GM19025 (cell line): ENCODE data around the gene BCO2.
"Not testable (repeated sequence)": the region's sequence is repeated elsewhere in the genome, so short reads cannot be mapped to it uniquely, and the experiment has no call there.

Experiments
- ATAC-seq: cut with Tn5 transposase; IDR thresholded peaks from one replicate; pipeline ENCODE4 v1.9.1; 2021; ENCODE audit warnings: mild to moderate bottlenecking, low read depth, moderate library complexity; ENCODE audit not compliant: unreplicated experiment

The BCO2 gene, protein sequence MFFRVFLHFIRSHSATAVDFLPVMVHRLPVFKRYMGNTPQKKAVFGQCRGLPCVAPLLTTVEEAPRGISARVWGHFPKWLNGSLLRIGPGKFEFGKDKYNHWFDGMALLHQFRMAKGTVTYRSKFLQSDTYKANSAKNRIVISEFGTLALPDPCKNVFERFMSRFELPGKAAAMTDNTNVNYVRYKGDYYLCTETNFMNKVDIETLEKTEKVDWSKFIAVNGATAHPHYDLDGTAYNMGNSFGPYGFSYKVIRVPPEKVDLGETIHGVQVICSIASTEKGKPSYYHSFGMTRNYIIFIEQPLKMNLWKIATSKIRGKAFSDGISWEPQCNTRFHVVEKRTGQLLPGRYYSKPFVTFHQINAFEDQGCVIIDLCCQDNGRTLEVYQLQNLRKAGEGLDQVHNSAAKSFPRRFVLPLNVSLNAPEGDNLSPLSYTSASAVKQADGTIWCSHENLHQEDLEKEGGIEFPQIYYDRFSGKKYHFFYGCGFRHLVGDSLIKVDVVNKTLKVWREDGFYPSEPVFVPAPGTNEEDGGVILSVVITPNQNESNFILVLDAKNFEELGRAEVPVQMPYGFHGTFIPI

DNA sequence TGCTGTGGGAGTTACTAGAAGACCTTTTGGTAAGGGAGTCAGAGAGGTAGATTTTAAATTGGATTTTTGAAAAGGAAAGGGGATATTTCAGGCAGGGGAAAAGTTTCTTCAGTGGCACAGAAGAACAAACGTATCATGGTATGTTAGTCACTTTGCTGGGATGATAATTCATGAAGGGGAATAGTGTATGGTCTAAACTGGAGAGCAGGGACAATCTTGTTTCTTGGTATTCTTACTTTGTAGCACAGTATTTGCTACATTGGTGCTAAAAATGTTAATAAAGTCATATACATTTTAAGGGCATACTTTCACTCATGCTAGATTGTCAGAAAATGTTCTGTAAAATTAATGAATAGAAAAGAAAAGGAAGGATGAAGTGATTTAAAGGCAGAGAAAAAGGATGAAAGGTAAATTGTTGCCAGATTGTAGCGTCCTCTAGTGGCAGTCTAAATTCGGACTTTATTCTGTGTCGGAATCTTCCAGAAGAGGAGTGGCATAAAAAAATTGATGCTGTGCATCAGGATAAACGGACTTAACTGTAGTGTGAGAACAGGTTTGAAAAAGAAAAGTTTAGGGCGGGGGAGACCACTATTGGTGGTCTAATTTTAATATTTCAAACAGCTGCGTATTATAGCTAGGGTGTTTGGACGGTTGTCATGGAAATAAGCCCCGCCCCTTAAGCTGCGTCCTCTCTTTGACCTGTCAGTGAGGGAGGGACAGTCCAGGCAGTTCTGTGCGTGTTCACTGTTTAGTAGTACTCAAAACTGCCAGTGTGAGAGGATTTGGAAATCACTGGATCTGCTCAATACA, at the start of gene BCO2:
TSS of gene BCO2 (plus strand) at position 724 of the 810 bp plus-strand sequence. CDS start 90 bp downstream, outside the sequence.
- no peak for ATAC-seq

DNA sequence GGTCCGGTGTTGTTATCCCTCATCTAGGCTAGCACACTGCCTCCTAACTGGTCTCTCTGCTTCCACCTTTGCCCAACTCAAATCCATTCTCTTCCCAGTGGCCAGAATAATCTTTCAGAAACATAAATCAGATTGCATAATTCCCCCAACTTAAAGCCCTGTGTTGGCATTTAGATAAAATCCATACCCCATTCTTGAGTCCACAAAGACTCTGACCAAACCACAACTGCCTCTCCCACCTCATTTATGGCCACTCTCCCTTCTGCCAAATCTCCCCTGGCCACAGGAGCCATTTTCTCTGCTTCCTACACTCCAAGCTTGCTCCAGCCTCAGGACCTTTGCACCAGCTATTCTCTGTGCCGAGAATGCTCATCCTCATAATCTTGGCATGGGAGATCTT, 48.3 kb upstream of the BCO2 start:
- ATAC-seq, result no peak

DNA sequence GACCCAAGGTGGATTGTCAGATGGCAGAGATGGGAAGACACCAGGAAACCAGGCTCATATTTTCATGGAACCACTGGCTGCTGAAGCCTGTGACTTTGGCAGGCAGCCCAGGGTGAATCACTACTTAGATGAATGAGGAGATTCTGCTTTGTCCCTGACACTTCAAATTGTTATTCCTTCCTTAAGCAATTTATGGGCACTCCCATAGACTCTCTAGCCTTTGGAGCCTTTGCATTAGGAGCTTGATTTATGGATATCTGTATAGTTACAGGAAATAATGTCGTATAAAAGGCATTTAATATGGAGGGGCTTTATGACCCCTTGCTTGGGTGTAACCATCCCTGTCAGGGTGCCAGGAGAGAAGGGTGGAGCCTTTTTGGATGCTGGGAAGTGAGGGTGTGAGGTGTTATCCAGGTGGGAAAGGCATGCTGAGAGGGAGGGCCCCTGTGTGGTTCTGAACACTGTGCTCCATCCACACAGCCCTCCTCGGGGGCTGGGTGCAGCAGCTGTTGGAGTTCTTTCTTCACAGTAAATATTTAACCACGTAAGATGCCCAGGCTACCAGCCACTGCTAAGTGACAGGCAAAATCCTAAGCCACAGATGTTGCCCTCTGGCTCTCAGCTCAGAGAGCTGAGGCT, 46.7 kb upstream of the BCO2 start:
- no peak for ATAC-seq

DNA sequence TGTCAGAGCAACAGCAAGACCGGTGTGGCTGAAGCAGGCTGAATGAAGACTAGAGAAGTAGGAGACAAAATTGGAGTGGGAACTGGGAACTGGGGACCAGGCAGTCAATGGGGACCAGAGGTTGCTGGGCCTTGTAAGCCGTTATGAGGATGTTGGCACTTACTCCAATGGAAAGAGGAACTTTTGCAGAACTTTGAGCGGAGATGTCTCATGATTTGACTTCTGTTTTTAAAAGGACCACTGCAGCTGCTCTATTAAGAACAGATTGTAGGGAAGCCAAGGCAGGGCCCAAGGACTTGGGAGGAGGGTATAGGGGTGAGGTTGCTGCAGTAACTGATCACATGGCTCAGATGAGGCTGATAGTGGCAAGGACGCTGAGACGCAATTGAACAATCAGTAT, 45.7 kb upstream of the BCO2 start:
- no peak for ATAC-seq

DNA sequence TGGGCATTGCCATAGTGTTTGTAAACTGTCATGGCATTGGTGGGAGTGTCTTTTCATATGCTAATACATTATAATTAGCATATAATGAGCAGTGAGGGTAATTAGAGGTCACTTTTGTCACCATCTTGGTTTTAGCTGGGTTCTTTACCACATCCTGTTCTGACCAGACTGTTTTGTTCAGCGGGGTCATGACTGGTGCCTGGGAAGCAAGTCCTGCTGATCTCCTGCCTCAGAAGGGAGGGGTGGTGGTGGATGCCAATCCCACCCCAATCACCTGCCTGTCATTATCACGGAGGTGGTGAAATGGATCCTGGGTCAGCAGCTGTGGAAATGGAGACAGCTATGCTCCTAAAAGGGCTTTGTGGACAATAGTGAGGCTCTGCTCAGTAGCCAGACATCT, 42.6 kb upstream of the BCO2 start:
- no peak for ATAC-seq

DNA sequence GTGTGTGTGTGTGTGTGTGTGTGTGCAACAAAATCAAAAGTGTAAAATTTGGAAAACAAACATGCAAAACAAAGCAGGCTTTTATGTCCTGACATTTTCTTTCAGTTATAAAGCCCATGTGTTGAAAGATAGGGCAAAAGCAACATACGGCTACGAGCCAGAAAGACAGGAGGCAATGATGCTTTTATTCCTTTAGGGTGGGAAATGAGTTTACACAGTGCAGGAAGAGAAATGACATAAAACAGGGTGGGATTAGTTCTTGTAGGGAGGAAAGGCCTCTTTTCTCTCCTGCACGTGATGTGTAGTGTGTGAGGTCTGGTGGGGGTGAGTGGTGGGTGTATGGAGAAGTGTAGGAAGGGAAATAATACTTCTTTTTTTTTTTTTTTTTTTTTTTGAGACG, 40.8 kb upstream of the BCO2 start:
- ATAC-seq, result no peak

DNA sequence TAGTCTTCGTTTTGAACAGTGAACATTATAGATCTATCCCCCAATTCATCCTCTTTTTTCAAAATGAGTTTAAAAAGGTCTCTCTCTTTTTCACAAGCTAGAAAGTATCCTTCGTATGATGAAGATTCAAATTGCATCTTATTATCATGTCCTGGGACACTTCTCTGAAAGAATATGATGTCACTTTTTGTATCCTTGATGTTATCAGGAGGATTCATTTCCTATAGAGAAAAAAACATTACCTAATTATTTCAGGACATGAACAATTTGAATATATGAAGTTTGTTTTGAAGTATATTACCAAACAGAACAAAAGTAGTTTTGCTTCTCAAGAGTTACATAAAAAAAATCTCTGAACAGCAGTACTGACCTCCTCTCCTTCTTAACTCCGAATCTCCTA, 31.7 kb upstream of the BCO2 start:
- ATAC-seq, result no peak

DNA sequence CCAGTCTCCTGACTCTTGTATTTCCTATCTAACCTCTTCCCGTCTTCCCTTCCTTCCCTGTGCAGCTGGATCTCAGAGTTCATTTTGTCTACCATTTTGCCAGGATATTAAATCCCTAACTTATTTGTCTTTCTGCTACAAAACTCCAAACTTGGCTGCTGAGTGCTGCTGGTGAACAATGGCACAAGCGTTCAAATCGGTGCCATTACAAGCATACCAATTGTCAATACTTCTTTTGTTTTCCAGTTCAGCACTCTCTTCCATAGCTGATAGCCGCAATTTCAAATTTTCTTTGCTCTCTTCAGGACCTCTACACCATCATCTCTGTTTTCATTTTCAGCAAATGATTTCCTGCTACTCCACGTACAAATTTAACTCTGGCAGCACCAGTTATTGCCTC, 24.8 kb upstream of the BCO2 start:
- ATAC-seq, result no peak

DNA sequence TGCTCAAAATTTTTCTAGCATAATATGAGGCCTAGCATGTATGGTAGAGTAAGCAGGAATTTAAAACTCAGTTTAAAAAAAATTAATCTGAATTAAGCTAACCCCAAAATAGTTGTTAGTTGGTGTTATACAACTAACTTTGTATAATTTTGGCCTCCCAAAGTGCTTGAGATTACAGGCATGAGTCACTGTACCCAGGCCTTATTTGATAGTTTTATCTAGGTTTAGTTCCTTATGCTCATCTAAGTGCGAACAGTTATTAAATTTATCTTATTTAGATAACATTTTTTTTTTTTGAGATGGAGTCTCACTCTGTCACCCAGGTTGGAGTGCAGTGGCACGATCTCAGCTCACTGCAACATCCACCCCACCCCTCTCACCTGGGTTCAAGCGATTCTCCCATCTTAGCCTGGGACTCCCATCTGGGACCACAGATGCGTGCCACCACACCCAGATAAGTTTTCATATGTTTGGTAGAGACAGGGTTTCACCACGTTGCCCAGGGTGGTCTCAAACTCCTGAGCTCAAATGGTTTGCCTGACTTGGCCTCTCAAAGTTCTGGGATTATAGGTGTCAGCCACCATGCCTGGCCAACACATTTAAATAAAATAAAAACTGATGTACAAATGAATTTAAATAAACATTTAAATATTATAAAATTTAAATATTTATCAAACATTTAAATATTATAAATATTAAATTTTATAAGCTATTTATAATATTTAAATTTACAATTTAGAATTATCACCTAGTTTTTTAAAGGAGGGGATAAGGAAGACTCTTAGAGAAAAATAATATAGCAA, 19.0 kb upstream of the BCO2 start:
- ATAC-seq, result no peak

DNA sequence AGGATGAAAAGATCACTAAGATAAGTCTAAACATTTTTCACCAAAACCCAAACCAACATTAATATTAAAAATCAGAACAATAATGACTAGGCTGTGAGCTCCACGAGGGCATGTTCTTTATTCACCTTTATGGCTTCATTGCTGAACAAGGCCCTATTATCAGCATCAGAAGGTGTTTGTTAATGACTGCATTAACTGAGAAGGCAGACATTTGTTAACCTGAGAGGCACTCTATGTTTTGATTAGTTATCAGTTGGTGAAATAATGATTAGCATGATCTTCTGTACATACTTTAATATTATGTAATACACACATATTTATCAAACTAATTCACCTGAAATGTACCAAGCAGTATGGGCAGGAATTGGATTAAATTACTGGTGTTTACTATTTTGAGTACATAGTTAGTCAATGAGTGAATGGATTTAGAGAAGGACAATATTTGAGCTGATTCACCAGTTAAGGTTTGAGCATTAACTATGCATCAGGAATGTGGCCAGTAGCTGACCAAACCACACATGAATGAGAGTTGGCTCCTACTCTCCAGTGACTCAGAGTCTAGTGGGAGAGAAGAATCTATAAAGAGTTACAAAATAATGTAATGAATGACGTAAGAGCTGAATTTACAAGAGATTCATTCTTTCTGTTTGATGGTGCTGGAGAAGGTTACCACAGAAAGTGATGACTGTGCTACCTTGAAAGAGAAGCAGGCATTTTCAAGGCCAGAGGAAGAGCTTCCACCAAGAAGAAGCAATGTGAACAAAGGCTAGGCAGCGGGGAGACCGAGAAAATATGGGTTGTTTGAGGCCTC, 18.2 kb upstream of the BCO2 start:
- ATAC-seq, result no peak

DNA sequence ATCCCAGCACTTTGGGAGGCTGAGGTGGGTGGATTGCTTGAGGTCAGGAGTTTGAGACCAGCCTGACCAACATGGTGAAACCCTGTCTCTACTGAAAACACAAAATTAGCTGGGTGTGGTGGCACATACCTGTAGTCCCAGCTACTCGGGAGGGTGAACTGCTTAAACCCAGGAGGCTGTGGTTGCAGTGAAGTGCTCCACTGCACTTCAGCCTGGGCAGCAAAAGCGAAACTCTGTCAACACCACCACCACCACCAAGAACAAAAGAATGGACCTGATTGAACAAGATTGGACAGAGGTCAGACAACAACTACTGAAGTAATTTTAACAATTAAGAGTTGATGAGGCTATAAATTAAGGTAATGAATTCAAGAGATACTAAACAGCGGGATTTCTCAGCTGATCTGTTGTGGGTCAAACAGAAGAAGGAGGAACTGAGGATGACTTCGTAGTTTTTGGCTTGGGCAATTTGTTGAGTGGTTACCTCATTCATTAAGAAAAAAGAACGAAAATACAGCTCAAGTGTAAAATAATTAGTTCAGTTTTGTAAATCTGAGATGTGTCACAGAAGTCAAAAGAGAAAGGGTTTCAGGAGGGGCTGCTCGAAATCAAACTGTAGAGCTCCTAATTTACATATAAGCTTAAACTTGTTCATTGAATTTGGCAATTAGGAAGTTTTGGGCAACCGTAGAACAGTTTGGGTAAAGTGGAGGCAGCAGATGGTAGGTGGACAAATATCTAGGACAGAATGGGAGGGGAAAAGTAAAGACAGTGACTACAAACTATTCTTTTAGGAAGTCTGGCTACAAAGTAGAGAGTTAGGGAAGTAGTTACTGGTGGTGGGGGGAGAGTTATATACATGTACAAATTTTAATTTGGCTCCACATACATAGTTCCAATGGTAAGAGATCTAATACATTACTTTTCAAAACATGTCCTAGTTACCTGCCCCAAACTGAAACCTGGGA, 15.9 kb upstream of the BCO2 start:
- ATAC-seq, result no peak

DNA sequence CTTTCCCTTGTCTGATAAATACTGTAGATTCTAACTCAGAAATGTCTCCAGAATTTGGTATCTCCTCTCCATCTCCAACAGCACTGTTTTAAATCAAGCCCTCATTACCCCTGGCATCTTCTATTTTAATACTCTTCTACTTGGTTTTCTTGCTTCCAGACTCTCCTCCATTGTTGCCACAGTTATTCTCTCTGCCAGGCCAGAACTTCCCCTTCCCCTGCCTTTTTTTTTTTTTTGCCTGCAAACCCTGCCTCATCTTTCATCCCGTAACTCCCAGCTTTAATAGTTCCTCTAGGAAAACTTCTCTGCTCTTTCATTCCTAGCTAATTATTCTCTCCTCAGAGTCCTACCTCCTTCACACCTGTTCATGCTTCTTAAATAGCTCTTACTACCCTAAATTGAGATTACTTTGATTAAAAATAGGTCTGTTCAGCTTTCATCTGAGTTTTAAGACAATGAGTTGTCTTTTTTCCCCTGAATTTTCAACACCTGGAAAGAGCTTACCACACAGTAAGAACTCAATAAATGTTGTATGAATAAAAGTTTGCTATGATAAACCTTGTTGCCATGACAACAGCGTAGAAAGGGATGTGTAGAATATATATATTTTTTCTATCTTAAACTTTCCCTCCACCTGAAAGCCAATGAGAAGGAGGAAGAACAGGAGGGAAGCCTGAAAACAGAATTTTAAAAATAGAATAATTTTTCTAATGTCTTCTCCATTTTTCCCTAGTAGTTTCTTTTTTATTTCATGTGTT, 15.0 kb upstream of the BCO2 start:
- ATAC-seq, result no peak

DNA sequence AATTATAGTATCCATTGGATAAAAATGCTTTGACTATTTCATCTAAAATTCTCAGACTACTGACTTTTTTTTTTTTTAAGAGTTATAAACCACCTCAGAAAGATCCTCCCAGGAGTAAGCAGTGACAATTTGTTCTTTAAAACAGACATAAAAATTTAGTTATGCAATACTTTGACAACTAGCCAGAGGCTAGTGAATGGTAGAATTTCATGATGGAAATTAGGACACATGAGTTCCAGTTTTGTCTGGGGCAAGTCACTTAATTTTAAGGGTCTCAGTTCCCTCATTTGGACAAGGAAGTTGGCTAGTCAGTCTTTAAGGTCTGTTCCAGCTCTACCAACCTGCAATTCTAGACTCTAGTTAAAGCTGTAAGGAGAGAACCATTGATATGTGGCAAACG, 14.3 kb upstream of the BCO2 start:
- no peak for ATAC-seq

DNA sequence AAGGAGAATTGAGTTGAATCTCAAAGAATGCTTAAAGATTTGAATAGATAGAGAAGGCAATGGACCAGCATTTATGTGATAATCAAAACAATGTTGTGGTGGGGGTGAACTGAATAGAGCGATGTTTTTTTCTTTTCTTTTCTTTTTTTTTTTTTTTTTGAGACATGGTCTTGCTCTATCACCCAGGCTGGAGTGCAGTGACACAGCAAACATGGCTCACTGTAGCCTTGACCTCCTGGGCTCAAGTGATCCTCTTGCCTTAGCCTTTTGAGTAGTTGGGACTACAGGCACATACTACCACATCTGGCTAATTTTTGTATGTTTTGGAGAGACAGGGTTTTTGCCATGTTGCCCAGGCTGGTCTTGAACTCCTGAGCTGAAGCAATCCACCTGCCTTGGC, 13.1 kb upstream of the BCO2 start:
- ATAC-seq, result not testable (repeated sequence)

DNA sequence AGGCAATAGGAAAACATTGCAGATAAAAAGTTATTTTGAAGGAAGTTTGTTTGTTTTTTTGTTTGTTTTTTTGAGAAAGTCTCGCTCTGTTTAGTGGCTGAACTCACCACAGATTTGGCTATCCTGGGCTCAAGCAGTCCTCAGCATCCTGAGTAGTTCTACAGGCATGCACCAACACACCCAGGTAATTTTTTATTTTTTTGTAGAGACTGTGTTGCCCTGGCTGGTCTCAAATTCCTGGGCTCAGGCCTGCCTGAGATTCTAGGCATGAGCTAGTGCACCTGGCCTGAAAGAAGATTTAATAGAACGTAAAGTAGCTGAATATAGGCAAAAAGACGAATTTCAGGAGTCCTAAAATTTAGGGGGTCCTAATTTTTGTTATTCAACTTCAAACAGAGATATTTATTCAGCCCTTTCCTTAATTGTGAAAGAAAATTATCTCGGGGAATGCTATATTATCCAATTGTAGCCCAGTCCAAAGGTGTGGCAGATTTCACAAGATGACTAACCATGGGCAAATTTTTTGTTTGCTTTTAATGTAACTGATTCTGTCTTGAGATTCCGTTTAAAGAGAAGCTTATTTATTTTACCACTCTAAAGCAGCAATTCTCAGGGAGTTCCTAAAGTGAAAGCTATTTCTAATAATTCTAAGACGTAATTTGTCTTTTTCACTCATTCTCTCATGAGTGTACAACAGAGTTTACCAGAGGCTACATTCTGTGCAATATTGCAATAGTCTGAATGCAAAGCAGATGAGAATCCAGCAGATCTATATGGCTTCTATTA, 12.4 kb upstream of the BCO2 start:
- ATAC-seq, result no peak

DNA sequence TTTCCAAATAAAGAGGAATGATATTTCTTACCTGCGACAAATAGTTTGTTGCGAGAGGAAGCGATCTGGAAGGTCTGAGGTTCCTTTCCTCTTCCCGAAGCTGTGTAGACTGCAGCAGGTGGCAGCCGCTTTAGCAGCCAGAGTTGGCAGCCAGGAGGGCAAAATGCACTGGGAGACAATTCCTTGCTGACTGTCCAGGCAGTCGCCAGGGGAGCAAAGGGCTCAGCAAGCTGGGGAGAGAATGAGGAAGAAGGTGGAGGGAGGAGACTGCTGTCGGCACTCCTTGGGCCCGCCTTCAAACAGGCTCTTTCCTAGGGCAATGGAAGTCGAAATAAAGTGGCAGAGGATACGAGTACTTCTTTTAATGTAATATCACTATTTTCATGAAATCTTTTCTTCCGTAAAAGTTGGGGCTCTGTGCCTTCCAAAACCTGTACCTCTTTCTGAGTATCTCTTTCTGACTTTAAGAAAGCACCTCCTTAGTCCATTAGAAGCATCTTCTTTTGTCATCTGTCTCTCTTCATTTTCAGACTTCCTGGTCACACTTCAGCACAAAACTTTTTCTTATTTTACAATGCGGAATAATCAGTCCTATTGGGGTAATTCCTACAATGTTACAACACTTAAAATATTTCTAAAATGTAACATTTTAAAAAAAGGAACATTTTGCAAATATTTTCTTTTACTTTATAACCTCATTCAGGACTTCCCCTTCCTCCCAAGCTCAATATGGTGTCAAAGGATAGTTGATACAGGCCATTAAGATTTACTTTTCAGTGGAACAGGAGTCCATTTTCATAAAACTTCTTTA, 11.2 kb upstream of the BCO2 start, which contains the start of gene IL18:
TSS of gene IL18 (minus strand) at position 220 of the 811 bp plus-strand sequence. CDS start 9,041 bp downstream, outside the sequence.
- no peak for ATAC-seq
